GM12872 (cell line): Measurements from ENCODE around the gene PCDHGA7.

Experiments
- CTCF ChIP-seq: IDR thresholded peaks from 3 replicates; pipeline ENCODE4 v1.5.1; 2011; ENCODE audit warnings: low read depth, mild to moderate bottlenecking, low read length, moderate library complexity; ENCODE audit not compliant: insufficient read depth

The PCDHGA7 gene

GRCh38 chr5:141382469-141383294 is at the start of gene PCDHGA7:
PCDHGA7 (plus strand) TSS chr5:141382742; CDS start chr5:141382900, 158 bp downstream.
- 0 out of 3 replicates have a peak, but pooled peaks have one; percentile 1 for TF ChIP-seq CTCF

GRCh38 chr5:141338538-141339306 is 43.8 kb upstream of the PCDHGA7 start, which contains the start of gene PCDHGA2:
PCDHGA2 (plus strand) TSS chr5:141338760.
- TF ChIP-seq CTCF, result peak; percentile 54; the same call in 2 of the 3 replicates

GRCh38 chr5:141342773-141343172 is 39.8 kb upstream of the PCDHGA7 start:
- no peak for TF ChIP-seq CTCF

- peak; percentile 33; the same call in 2 of the 3 replicates for TF ChIP-seq CTCF
These were observed 39.1 kb upstream of the PCDHGA7 start, which contains the start of gene PCDHGA3 for GRCh38 chr5:141343242-141343952. PCDHGA3 (plus strand) TSS chr5:141343829; CDS start chr5:141344034, 205 bp downstream.

GRCh38 chr5:141343953-141344463 is 38.5 kb upstream of the PCDHGA7 start:
- TF ChIP-seq CTCF, result no peak

- TF ChIP-seq CTCF, result no peak
These were observed 37.2 kb upstream of the PCDHGA7 start for GRCh38 chr5:141345327-141345726.
